ENCODE measurements around the gene ACOXL. TPM values are rescaled to one million over a fixed set of nuclear protein-coding genes. Genes with fewer than 3 reads are reported as not detected.

Gene ACOXL
- total RNA-seq, 1 donor: under 0.01 TPM

GRCh38 chr2:110904116-110904778, 171.9 kb downstream of the ACOXL start:
- DNase-seq (ENCODE audit: low read depth in 2 of 3, low spot score in 2 of 3): no peak

DNA sequence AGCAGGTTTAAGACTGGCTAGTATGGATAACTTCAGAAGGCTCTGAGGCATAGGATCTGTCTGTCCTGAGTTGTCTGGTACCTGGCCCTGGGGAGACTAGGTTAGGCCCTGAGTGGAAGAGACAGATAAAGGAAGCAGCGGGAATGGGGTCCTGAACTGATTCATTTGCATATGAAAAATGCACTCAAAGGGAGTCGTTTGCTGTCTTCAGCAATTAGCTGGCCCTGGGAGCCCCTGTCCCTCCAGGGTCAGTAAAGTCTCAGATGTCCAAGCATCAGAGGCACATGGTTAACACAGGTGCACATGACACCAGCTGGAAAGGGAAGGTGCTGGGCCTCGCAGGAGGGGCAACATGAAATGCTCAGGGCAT, 172.4 kb downstream of the ACOXL start:
- DNase-seq (ENCODE audit: low read depth in 2 of 3, low spot score in 2 of 3): no peak

DNA sequence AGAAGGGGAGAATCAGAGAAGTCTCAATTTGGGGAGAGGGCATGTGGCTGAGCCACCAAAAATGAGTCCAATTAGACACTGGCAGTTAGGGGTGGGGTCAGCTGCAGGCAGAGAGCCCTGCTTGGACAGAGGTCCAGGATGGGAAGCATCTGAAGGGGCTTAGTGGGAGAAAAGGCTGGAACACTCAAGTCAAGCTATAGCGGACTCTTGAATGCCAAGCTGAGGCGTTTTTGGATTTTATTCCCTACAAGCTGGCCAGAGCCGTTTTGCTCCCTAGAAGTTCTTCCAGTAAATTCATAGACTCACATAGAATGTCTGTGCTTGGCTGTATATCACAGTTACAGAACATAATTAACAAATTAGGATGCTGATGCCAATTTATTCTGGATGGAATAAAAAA, 172.8 kb downstream of the ACOXL start:
- no peak for DNase-seq (ENCODE audit: low read depth in 2 of 3, low spot score in 2 of 3)

GRCh38 chr2:110906613-110907298, 174.4 kb downstream of the ACOXL start:
- DNase-seq (ENCODE audit: low read depth in 2 of 3, low spot score in 2 of 3): no peak

DNA sequence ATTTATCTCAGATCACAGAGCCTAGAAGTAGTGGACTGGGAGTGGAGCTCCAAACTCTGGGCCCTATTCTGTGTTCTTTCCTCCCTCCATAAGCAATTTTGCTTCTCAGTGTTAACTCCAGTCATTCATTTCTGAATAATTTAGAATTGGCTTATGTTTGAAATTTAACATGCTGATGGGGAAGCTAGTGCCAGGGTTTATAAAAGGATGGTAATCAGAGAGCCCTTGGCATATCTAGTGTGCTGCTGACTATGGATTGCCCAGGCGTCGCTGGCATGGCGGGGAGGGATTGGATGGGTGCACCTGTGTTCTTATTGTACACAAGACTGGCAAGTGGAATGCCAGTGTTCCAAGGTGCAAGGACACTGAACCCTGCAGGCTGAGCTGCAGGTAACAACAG, 177.1 kb downstream of the ACOXL start:
- DNase-seq (ENCODE audit: low read depth in 2 of 3, low spot score in 2 of 3): no peak

DNA sequence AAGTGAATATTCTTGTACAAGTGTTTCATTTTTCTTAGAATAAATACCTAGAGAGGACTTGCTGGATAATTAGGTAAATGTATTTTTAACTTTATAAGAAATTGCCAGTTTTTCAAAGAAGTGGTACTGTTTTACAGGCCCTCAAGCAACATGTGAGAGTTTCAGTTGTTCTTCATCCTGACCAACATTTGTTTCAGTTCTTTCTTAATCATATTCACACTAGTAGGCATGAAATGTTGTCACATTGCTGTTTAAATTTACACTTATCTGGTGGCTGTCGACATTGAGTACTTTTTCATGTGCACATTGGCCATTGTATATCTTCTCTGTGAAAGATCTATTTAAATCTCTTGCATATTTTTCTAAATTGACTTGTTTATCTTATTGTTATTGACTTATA, 178.1 kb downstream of the ACOXL start:
- no peak for DNase-seq (ENCODE audit: low read depth in 2 of 3, low spot score in 2 of 3)

DNA sequence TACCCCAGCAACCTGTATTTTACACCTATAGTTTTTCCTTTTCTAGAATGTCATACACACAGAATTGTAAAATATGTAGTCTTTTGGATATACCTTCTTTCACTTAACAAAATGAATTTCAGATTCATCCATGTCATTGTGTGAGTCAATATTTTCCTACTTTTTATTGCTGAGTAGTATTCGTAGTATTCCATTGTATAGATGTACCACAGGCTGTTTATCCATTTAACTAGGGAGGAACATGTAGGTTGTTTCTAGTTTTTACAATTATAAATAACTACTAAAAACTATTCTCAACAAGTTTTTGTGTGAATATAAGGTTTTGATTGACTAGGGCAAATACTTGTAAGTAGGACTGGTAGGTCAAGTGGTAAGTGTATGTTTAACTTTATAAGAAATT, 187.4 kb downstream of the ACOXL start:
- DNase-seq (ENCODE audit: low read depth in 2 of 3, low spot score in 2 of 3): no peak

- no peak for DNase-seq (ENCODE audit: low read depth in 2 of 3, low spot score in 2 of 3)
Measured at GRCh38 chr2:110925479-110925878, 193.1 kb downstream of the ACOXL start.

GRCh38 chr2:110927526-110927925, 195.2 kb downstream of the ACOXL start:
- DNase-seq (ENCODE audit: low read depth in 2 of 3, low spot score in 2 of 3): no peak

- no peak for DNase-seq (ENCODE audit: low read depth in 2 of 3, low spot score in 2 of 3)
Measured at GRCh38 chr2:110929528-110929927, 197.2 kb downstream of the ACOXL start.

GRCh38 chr2:110931648-110932047, 199.3 kb downstream of the ACOXL start:
- no peak for DNase-seq (ENCODE audit: low read depth in 2 of 3, low spot score in 2 of 3)

DNA sequence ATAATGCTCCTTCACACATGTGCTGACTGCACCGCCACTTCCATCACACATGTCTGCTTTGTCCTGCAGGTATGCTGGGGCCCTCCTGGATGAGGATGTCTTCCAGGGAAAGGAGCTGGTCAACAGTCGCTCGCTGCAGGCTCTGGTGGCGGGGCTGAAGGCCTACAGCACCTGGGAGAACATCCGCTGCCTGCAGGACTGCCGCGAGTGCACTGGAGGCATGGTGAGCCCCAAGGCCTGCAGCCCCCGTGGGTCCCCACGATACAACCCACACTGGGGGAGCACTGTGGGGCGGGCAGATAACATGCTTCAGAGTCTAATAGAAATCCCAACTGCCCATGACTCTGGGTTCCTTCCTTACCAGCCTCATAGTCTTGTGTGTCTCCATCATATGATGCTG, 201.0 kb downstream of the ACOXL start:
- no peak for DNase-seq (ENCODE audit: low read depth in 2 of 3, low spot score in 2 of 3)

- no peak for DNase-seq (ENCODE audit: low read depth in 2 of 3, low spot score in 2 of 3)
Measured at GRCh38 chr2:110934948-110935347, 202.6 kb downstream of the ACOXL start.

- no peak for DNase-seq (ENCODE audit: low read depth in 2 of 3, low spot score in 2 of 3)
Measured at GRCh38 chr2:110940376-110940910, 208.1 kb downstream of the ACOXL start.

DNA sequence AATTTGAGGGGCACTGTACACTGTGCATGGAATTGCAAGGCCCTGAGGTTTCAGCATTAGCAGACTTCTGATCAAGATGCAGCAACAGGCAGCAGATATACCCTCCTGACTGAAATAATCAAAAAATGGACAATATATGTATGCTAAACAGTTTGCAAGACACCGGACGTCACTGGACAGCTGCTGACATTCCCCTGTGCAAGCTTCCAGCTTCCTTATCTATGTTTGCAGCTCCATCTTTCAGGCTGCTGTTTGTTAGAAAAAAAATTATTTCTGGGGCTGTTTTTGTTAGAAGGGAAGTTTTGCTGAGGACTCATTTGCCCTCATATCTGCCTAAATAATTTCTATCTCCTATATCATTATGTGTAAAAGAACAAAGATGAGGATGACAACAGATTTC, 208.9 kb downstream of the ACOXL start:
- no peak for DNase-seq (ENCODE audit: low read depth in 2 of 3, low spot score in 2 of 3)

GRCh38 chr2:110943070-110943634, 210.8 kb downstream of the ACOXL start:
- DNase-seq (ENCODE audit: low read depth in 2 of 3, low spot score in 2 of 3): no peak

DNA sequence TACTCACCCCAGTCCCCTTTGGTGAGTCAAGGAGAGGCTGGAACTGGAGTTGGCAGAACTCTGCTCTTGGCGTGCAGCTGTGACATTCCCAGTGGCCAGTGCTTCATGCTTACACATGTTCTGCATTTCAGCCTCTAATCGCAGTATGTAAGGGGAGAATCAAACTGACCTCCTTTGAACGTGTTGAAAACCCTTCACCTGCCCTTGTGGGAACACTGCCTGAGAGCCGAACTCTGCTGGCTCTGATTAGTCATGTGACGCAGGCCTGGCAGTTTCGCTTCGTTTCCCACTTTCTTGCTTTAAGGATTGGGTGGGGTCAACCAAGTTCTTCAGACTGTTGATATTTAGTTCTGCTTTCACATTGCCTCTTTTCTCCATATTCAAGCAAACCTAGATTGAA, 214.5 kb downstream of the ACOXL start:
- DNase-seq (ENCODE audit: low read depth in 2 of 3, low spot score in 2 of 3): no peak

DNA sequence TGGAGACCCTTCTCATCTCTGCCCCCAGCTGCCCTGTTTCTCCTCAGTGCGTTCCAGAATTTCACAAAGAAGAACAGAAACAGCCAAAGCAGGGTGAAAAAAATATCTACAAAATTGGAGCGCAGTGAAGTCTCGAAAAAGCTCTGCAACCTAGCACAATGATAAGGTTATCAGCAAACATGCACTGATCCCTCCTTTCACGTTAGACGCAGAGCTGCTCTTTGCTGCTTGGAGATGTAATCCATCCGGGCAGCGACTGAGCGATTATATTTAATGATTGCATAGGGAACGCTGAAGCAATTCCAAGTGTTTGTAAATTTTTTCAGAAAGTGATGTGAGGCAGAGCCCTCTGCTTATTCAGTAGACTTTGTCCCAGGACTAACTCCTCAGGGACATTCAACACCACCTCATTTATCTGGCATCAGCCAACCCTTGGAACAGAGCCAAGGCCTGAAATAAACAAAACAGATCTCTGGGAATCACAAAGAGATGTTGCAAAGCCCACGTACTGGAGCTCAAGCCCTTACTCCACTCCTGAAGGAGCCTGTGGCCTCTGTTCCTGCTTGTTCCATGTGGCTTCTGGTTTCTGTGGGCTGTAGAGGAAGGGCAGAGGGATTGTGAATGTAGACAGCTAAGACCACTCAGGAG, 215.8 kb downstream of the ACOXL start:
- no peak for DNase-seq (ENCODE audit: low read depth in 2 of 3, low spot score in 2 of 3)

DNA sequence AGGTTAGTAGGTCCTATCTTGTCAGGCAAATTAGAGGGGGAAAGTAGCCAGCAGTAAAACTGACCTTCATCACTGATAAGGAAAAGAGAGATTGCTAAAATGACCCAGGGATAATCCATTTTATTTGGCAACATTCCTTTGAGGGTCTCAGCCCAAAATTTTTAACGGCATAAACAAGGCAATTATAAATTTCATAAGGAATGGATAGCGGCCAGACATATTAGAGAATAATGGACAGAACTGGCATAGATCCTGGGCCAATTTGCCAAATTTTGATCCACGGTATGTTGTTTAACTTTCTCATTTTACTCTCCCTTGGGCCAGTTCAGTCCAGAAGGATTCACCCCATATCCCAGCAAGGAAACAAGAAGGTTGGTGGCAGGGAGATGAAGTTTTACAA, 217.9 kb downstream of the ACOXL start:
- DNase-seq (ENCODE audit: low read depth in 2 of 3, low spot score in 2 of 3): no peak

- DNase-seq (ENCODE audit: low read depth in 2 of 3, low spot score in 2 of 3): no peak
Measured at GRCh38 chr2:110955045-110955444, 222.7 kb downstream of the ACOXL start.

GRCh38 chr2:110955556-110955955, 223.2 kb downstream of the ACOXL start:
- DNase-seq (ENCODE audit: low read depth in 2 of 3, low spot score in 2 of 3): no peak

DNA sequence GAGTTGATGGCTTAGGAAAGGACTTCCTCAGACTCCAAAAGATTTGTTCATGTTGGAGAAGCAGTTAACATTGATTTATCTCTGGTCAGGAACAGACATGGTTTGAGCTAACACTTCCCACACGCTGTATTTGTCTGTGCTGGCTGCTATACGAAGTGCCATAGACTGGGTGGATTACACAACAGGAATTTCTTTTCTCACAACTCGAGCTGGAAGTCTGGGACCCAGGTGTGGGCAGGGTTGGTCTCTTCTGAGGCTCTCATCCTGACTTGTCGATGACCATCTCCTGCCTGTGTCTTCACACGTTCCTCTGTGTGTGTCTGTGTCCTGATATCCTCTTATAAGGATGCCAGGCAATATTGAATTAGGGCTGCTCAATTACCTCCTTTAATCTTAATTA, 224.9 kb downstream of the ACOXL start:
- no peak for DNase-seq (ENCODE audit: low read depth in 2 of 3, low spot score in 2 of 3)
